ENCODE measurements around the gene STIM1.
"Not testable (repeated sequence)": the region's sequence is repeated elsewhere in the genome, so short reads cannot be mapped to it uniquely, and the experiment has no call there.

Gene STIM1

GRCh38 chr11:4016602-4017001 lies 161.1 kb downstream of the STIM1 start:
- H3K4me3 ChIP-seq (ENCODE audit: low read depth, low read length): not testable (repeated sequence)

- H3K4me3 ChIP-seq (ENCODE audit: low read depth, low read length): no peak overlapping the region
These were observed 161.7 kb downstream of the STIM1 start for GRCh38 chr11:4017129-4017528.

- no peak overlapping the region for H3K4me3 ChIP-seq (ENCODE audit: low read depth, low read length)
These were observed 163.2 kb downstream of the STIM1 start for GRCh38 chr11:4018641-4019040.

GRCh38 chr11:4019891-4020290 lies 164.4 kb downstream of the STIM1 start:
- no peak overlapping the region for H3K4me3 ChIP-seq (ENCODE audit: low read depth, low read length)

GRCh38 chr11:4022669-4023068 lies 167.2 kb downstream of the STIM1 start:
- H3K4me3 ChIP-seq (ENCODE audit: low read depth, low read length): no peak overlapping the region

- H3K4me3 ChIP-seq (ENCODE audit: low read depth, low read length): no peak overlapping the region
These were observed 169.9 kb downstream of the STIM1 start for GRCh38 chr11:4025248-4025966.

GRCh38 chr11:4025967-4026324 lies 170.5 kb downstream of the STIM1 start:
- no peak overlapping the region for H3K4me3 ChIP-seq (ENCODE audit: low read depth, low read length)

GRCh38 chr11:4026389-4026788 lies 170.9 kb downstream of the STIM1 start:
- H3K4me3 ChIP-seq (ENCODE audit: low read depth, low read length): no peak overlapping the region

GRCh38 chr11:4027746-4028145 lies 172.3 kb downstream of the STIM1 start:
- no peak overlapping the region for H3K4me3 ChIP-seq (ENCODE audit: low read depth, low read length)

- no peak overlapping the region for H3K4me3 ChIP-seq (ENCODE audit: low read depth, low read length)
These were observed 174.7 kb downstream of the STIM1 start for GRCh38 chr11:4030197-4030596.

GRCh38 chr11:4032097-4032496 lies 176.6 kb downstream of the STIM1 start:
- no peak overlapping the region for H3K4me3 ChIP-seq (ENCODE audit: low read depth, low read length)

- no peak overlapping the region for H3K4me3 ChIP-seq (ENCODE audit: low read depth, low read length)
These were observed 180.5 kb downstream of the STIM1 start for GRCh38 chr11:4035985-4036384.

GRCh38 chr11:4039011-4039410 lies 183.5 kb downstream of the STIM1 start:
- no peak overlapping the region for H3K4me3 ChIP-seq (ENCODE audit: low read depth, low read length)

- H3K4me3 ChIP-seq (ENCODE audit: low read depth, low read length): no peak overlapping the region
These were observed 185.0 kb downstream of the STIM1 start for GRCh38 chr11:4040461-4040860.

- H3K4me3 ChIP-seq (ENCODE audit: low read depth, low read length): no peak overlapping the region
These were observed 186.4 kb downstream of the STIM1 start for GRCh38 chr11:4041731-4042391.

GRCh38 chr11:4044976-4045646 lies 189.6 kb downstream of the STIM1 start:
- no peak overlapping the region for H3K4me3 ChIP-seq (ENCODE audit: low read depth, low read length)

- H3K4me3 ChIP-seq (ENCODE audit: low read depth, low read length): no peak overlapping the region
These were observed 192.9 kb downstream of the STIM1 start for GRCh38 chr11:4048340-4048739.

GRCh38 chr11:4049006-4049405 lies 193.5 kb downstream of the STIM1 start:
- H3K4me3 ChIP-seq (ENCODE audit: low read depth, low read length): no peak overlapping the region

- no peak overlapping the region for H3K4me3 ChIP-seq (ENCODE audit: low read depth, low read length)
These were observed 194.7 kb downstream of the STIM1 start for GRCh38 chr11:4050138-4050537.

- H3K4me3 ChIP-seq (ENCODE audit: low read depth, low read length): not testable (repeated sequence)
These were observed 197.7 kb downstream of the STIM1 start for GRCh38 chr11:4053200-4053599.

GRCh38 chr11:4054643-4055042 lies 199.2 kb downstream of the STIM1 start:
- no peak overlapping the region for H3K4me3 ChIP-seq (ENCODE audit: low read depth, low read length)

GRCh38 chr11:4059424-4059823 lies 204.0 kb downstream of the STIM1 start:
- no peak overlapping the region for H3K4me3 ChIP-seq (ENCODE audit: low read depth, low read length)
